Ovary (tissue), 3 donors: ENCODE data around the gene KRT9.

Experiments
- EP300 ChIP-seq: sonication (generic); formaldehyde crosslinking; IDR thresholded peaks from one replicate; pipeline ENCODE4 v1.6.1; 2017; ENCODE audit warnings: antibody characterized with exemption
- POLR2A ChIP-seq: fragments of 450-650 bp; IDR thresholded peaks from one replicate; pipeline ENCODE4 v1.6.1; 2017; ENCODE audit warnings: antibody characterized with exemption, mild to moderate bottlenecking, moderate library complexity
- TF ChIP-seq, protein P1 (sequence below), 3 donors: fragments of 450-650 bp in 2 of 3; fragments of 200-600 bp in 1 of 3; IDR thresholded peaks; one replicate each; pipeline versions ENCODE4 v1.5.1 to v1.8.0; 2016 to 2022; ENCODE audit warnings: antibody characterized with exemption in 3 of 3, mild to moderate bottlenecking in 1 of 3
- donor health status: DM: no; HTN: no; CAD: no.

DNA sequence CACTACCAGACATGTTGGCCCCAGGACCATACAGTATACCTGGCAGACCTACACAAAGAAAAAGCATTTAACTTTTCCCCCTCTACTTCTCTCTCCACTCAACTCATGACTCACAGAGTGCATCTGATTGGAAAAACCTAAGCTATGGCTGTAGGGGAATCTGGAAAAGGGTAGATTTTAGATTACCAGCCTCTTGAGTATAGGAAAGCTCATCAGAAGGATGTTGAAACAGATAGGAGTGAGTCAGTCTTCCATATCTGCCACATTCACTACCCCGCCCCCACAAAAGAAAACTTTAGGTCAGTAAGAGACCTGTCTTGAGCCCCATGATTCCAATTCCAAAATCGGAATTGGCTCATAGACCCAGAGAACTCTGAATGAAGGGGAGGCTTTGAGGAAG lies 12.3 kb downstream of the KRT9 start:
- TF ChIP-seq, protein P1, sequence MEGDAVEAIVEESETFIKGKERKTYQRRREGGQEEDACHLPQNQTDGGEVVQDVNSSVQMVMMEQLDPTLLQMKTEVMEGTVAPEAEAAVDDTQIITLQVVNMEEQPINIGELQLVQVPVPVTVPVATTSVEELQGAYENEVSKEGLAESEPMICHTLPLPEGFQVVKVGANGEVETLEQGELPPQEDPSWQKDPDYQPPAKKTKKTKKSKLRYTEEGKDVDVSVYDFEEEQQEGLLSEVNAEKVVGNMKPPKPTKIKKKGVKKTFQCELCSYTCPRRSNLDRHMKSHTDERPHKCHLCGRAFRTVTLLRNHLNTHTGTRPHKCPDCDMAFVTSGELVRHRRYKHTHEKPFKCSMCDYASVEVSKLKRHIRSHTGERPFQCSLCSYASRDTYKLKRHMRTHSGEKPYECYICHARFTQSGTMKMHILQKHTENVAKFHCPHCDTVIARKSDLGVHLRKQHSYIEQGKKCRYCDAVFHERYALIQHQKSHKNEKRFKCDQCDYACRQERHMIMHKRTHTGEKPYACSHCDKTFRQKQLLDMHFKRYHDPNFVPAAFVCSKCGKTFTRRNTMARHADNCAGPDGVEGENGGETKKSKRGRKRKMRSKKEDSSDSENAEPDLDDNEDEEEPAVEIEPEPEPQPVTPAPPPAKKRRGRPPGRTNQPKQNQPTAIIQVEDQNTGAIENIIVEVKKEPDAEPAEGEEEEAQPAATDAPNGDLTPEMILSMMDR (IDR thresholded peaks at IDR 0.05), result no peak
- TF ChIP-seq POLR2A (no peak), EP300 (no peak)
